ENCODE results near the gene LSAMP.
"Not testable (repeated sequence)": the region's sequence is repeated elsewhere in the genome, so short reads cannot be mapped to it uniquely, and the experiment has no call there.

Gene LSAMP

DNA sequence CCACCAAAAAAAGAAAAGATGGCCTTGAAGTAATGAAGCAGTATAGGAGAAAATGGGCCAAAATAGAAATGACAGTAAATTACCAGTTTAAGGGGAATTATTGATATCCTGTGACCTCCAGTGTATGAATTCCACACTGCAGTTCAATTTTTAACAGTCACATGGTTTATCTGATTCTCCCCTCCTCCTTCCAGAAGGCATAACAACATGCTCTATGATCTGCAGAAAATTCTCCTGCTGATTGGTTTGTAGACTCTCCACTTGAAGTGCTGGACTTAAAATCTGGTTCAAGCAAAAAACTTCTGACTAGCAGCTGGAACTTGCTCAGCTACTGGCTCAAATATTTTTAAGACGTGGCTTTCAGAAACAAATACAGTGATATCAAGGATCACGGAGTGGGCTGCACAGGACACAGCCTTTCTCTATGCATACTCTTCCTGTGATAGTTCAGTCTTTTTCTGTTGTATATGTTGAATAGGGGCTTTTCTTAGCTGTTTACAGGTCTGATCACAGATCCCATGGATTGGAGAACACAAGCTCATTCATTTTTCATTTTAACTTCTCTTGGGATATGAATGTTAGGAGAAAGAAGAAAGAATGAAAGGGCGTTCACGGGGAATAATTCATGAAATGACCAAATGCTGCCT lies 211.5 kb downstream of the LSAMP start:
- no peak for DNase-seq

DNA sequence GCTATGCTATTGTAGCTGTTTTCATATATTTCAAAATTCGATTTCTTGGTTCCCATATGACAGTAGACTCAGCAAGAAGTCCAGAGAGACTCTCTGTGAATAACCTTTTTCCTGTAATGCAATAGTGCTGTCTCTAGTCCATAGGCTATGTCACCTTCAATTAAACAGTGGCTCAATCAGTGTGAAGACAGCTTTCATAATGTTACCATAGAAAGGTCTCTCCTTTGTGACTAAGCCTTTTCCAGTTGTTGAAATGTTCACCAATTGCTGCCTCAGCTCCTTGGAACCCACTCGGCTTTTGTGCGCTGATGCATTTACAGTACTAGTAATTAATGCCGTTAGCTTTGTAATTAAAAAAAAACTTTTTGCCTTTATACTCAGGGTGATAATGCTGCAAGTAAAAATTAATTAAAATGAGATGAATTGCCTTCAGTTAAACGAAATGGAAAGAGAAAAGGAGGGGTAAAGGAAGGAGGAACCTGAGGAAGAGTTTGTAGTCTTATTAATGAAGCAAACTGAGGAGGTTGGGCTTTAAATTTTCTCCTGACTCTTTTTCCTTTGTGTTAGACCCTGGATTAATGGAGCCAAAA lies 214.8 kb downstream of the LSAMP start:
- DNase-seq: no peak

DNA sequence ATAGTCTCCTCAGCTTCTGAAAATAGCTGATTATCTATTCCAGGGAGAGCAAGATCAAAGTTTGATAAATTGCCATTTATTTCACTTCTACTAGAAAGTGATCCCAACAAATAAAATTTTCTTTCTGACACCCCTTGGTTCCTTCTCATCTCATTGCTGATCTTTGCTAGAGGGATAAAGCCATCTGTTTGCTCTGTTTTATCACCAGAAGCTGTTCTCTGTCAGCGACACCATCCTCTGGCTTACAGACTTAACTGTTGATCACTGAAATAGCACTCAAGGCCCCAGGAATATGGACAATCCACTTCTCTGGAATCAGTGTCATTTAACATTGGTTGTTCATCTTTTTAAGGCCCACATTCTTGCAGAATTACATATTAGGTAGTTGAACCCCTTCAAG lies 219.0 kb downstream of the LSAMP start:
- no peak for DNase-seq

DNA sequence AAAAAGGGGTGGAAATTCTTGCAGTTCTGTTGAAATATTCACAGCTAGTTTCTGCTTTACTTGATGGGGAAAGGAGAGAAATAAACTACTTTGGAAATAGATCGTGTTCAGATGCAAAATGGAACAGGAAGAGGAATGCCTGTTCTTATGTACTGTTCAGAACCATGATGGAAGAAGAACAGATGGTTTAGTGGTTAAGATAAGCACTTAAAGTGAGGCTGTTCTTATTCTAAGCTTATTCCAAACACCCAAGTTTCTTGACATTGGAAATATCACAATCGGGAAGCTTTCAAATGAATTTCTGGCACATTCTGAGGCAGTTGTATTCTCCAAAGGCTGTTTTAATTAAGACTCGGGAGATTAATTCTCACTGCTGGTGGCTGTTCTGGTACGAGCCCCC lies 228.5 kb downstream of the LSAMP start:
- DNase-seq: no peak

DNA sequence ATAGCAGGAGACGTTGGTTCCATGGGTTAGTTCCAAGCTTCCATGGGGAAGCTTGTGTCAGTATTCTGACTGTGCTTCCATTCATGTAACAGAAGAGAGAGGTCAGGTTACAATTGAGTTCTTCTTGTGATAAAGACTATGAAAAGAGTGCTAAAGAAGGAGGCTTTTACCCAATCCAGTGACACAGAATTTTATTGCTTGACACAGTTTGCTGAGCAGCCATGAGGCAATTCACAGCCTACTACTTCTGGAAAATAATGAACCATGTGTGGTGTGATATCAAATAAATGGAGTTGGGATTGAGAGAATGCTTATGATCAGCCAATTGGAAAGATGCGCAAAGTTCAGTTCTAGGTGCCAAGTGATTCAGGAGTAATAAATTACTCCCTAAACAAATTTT lies 233.4 kb downstream of the LSAMP start:
- DNase-seq: no peak

DNA sequence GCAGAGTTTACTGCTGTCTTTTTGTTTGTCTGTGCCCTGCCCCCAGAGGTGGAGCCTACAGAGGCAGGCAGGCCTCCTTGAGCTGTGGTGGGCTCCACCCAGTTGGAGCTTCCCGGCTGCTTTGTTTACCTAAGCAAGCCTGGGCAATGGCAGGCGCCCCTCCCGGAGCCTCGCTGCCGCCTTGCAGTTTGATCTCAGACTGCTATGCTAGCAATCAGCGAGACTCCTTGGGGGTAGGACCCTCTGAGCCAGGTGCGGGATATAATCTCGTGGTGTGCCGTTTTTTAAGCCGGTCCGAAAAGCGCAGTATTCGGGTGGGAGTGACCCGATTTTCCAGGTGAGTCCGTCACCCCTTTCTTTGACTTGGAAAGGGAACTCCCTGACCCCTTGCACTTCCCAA lies 236.5 kb downstream of the LSAMP start:
- DNase-seq: not testable (repeated sequence)

DNA sequence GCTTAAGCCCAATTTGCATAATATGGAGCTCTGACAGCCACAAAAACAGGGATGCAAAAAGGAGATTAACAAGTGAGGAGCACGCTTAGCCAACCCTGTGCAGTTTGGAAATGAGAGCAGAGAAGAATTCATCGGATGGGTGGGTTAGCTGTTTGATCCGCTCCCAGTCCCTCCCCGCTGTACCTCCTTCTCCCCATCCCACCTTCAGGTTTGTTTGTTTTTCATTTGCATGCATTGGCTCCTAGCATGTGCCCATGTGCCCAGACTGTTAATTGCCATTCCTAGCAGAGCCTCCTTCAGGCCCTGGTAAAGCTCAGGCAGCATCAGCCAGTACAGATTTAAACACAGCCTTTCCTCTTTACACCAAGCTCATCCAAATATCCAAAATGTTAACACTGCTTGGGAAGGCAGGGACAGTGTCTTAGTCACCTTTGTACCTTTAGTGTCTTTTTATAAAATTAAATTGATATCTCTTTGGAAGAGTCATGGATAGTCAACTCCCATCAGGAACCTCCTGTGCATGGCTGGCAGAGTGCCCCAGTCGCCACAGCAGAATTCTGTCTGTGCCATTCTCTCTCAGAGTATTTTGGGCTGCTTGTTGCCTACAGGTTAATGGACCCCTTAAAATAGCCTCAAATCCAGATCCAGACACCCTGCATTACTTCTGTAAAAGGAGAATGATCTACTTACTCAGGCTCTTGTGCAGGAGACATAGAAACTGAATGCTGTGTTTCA lies 244.2 kb downstream of the LSAMP start:
- no peak for DNase-seq

DNA sequence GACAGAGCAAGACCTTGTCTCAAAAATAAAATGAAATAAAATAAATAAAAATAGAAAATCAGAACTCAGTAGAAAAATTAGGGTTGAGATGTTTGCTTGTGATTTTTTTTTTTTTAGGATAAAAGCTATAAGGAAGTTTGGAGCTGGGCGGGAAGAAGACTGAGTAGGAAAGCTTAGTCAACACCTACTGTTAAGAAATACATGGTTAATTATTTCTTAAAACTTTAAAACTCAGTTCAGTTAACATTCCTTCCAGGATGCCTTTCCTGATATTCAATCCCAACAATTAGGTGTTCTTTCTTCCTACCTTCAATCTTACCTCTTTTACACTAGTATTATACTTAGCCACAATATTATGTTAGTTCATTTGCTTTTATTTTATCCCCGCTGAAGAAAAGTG lies 246.2 kb downstream of the LSAMP start:
- DNase-seq: no peak

DNA sequence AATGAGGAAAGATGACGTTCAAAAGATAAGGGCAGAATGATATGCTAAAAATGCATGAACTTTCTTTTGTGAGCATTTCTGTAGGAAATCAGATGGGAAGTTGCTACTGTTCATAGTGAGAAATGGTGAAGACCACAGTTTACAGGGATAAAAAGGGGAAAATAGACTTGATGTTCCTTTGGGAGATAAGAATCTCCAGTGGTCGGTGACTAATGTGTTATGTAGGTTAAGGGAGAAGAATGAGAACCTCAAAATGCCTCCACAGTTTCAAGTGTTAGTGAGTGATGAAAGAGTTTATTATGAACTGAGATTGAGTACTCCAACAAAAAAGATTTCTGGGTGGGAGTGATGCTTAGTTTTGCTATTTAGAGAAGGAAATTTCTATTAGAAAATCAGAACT lies 247.2 kb downstream of the LSAMP start:
- no peak for DNase-seq

DNA sequence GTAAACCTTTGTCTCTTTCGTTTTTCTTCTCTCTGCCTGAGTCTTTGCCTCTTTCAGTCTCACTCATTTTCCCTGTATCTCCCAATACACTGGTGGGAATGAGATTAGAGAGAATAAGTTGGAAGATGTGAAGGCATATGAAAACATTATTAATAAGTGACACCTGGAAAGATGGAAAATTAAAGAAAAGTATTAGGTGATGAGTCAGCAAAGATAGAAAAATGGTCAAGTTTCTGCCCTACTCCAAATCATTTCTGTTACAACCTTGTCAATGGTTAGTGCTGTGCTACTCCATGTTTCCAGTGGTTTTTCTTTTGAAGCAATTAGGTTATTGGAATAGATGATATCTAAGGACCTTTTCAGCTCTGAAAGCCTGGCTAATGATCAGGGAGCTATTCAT lies 252.8 kb downstream of the LSAMP start:
- no peak for DNase-seq

DNA sequence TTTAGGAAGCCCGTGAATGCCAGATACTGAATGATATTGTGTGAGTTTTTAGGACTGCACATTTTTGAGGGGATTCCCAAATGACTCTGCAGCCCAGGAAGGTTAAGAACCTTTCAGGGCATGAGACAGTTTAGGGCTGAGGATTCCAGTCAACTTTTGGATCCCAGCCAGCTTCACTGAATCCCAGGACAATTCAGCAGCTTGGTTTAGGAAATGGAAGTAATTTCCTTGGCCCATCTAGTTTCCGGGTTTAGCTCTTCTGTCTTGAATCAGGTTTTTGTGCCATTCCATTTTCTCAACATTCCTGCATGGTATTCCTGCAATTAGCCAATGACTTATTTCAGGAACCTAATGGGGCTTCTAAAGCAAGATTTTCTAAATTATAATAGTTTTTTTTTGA lies 253.9 kb downstream of the LSAMP start:
- DNase-seq: no peak

DNA sequence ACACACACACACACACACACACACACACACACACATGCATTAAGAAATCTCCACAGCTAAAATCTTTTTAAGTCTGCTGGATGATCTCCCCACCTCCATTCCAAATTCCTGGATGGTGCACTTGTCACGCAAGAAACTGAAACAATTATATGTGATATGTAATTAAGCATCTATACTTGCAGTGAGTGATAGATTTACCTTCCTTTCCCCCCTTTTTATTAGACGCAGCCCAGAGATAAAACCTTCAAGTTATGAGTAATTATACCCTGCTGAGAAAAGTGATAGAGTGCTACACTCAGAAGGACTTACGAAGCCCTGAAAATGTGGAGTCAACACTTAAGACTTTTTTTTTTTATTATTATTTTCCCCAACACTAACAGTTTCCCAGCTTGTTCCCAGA lies 255.2 kb downstream of the LSAMP start:
- no peak for DNase-seq

DNA sequence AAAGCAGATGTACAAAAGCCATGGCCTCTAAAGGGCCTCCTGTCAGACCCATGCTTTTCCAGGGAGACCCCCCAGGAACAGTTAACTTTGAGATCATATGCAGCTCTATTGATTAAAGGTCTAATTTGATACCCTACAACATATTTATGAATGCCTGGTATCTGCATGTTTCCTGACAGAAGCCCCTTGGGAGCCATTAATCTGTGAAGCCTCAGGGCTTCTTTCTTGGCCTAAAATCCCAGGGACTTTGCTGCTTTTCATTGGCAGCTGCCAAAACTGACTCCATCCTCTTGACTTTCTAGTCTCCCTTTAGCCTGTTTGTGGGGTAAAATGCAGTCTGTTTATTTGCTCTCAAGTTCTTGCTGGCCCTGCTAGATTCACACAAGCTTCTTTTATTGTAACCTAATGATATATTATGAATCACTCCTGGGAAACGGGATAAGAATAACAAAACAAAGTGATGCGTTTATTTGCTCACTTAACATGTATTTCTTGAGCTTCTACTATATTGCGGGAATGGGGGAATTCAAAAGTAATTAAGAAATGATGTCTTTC lies 257.0 kb downstream of the LSAMP start:
- no peak for DNase-seq

DNA sequence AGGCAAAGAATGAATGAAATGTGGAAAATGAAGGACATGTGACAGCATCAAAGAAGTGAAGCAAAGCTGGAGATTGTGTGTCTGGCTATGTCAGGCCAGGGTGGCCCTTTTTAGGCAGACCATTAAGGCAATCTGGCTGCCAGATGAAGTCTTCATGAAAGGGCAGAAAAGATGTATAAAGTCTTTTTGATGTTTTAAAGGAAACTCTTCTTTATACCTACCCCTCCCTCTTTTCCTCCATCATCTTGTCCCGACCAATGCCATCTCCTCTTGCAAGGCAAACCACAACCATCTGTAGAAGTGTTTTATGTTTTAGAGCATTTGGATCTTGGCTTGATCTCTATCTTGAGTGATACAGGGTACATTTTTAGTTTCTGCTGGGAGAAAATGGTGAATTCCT lies 259.2 kb downstream of the LSAMP start:
- DNase-seq: no peak

DNA sequence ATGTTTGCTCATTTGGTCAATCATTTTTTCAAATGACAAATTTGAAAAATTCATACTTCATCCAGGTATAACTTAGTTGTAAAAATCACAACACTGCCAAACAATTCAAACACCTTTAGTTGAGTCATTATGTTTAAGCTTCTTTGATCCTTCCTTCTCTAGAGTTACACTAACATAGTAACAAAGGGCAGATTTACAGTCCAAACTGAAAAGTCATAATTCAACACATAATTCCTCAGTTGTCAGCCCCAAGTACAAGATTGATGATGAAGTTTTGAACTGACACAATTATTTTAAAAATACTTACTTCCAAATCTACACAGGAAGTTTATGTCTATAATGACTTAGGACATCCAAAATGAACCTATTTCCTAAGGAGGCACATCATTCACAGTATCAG lies 264.1 kb downstream of the LSAMP start:
- no peak for DNase-seq

DNA sequence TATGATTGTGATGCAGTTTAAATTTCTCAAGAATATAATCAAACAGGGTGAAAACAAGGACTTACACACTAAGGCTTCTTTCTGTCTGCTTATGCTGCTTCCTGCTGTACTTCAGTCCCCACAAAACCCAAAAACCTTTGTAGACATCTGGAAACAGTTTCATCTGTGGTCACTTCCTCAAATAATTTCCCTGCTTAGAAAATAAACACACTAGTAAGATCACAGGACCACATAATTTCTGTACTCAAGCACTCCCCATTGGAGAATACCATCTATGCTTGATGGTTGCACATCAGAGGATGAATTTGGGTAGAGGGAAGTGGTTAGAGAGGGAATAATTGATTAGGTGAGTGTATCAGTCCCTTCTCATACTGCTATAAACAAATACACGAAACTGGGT lies 266.2 kb downstream of the LSAMP start:
- DNase-seq: no peak

DNA sequence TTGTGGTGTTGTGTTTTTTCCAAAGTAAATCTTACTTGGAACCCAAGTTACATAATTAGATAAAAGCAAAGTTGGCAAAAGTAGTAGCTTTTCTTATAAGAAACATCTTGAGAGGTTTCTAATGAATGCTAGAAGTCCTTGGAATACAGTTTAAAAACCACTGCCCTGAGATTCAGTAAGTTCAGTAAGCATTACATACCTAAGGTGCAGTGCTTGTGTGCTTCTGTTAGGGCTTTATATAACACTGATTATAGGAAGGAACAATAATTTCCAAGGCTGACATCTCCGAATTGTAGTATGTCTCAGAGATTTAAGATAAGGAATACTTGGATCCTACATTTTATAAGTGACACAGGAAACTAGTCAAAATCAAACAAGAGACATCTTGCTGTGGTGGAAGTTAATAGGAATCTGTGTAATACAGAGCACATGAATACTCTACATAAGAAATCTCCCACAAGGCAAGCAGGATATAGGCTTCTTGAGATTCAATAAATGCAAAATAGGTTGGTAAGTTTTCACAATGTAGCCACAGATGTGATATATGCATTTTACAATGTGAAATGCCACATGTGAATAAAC lies 268.2 kb downstream of the LSAMP start:
- no peak for DNase-seq

DNA sequence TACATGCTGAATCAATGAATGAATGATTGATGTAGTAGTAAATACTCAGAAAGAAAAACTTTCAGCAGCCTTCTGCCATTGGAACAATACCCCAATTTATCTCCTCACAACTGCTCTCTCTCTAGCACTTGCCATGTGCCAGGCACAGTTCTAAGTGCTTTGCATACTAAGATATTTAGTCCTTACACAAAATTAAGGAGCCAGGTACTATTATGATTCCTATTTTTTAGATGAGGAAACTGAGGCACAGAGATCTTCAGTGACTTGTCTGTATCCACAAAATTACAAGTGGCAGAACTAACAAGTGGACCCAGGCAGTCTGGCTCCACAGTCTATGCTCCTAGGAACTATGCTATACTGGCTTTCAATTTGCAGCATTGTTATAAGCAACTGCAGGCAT lies 279.2 kb downstream of the LSAMP start:
- DNase-seq: no peak

DNA sequence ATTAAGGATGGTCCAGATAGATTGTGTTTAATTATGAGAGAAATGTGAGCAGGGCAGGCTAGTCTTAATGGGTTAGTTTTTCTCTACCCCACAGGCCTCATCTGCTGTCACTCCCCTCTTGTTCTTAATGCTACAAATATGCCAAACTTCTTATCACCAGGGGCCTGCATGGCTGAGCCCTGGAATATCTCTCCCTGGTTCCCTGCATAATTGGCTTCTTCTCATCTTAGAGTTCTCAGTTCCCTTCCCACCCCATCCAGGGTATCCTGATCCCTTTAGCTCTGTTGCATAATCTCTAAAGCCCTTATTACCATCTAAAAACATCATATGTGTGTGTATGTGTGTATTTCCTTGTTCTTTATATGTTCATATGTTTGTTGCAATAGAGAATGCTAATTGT lies 279.6 kb downstream of the LSAMP start:
- DNase-seq: no peak

DNA sequence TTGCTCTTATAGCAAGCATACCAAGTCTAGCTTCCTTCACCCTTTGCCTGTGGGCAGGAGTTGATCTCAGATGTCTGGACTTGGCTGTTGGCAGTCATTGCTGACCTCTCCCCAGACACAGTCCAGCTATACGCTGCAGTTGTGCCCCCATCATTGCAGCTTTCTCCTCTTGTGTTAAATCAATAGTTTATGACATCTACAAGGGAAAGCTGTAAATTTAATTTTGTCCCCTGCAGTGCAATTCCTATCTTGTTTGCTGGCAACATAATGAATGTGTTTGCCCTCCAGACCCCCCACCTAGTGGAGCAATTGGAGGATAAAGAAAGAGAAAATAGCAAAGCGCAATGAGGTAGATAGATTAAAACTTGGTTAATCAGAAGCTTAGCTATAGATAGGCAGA lies 280.2 kb downstream of the LSAMP start:
- DNase-seq: no peak

DNA sequence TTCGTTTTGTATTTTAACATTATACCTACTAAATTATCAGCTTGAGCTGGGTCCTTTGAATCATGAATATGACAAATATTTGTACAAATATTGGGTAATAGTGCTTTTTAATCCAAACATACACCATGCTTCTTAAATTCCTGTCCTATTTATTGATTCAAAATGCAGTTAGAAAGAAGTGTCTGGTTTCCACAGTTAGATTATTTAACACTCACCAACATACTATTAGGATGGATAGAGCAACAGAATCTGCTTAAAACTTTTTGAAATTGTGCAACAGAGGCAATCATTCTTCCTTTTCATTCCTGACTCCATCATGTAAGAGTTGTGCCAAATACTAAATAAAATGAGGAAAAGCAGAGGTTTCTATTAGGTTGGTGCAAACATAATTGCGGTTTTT lies 281.2 kb downstream of the LSAMP start:
- no peak for DNase-seq

DNA sequence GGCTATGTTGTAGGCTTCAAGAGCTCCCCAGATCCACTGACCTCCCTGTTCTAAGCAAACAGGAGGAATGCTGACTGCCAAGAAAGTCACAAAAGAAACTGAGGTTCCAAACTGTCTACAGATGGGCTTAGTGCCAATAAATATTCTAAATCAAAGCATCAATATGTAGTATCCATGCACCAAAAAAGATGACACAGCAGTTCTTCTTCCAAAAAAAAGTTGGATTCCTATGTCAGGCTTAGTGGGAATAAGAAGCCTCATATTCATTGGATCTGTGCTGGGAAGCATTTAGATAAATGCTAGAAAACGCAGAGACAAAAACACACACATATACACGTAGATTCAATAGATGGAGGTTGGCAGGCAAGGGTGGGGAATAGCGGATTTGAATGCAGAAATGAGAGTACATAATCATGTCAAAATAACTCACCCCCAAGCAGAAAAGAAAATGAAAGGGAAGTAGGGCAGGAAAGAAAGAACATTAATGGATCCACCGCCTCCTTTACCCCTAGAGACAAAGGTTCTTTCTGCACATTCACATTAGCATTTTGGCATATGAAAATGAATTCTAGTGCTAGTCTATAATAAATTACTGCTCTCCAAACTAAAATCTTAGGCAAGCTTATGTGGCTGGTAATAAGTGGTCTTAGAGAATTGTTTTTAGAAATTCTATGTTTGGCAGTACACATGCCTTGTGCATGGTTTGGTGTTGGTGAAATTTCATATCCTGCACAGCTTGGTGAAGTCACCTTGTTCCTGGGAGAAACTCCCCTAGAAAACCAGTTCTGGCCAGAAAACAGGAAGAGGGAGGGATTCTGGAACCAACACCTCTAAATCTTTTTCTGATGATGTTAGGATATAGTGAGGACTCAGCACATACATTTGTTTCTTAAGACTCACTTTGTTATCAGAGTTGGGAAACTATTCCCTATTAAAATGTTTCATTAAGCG lies 283.4 kb downstream of the LSAMP start:
- no peak for DNase-seq

DNA sequence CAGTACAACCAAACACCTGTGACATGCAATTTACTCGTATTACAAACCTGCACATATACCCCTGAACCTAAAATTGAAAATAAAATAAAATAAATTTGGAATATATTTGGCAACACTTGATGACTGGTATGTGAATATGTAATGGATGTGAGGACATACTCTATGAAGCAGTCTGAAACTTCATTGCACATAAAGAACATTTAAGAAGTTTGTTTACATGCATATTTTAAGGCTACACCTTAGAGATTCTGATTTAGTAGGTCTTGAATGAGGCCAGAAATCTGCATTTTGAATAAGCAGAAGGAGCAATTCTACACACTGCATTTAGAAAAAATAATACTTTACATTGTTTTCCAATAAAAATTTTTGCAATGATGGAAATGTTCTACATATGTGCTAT lies 284.7 kb downstream of the LSAMP start:
- no peak for DNase-seq
